Forelimb muscle (tissue), 1 donor: ENCODE data around the gene TMIGD1. TPM values are rescaled to one million over a fixed set of nuclear protein-coding genes. Genes with fewer than 3 reads are reported as not detected.

ENCODE experiments used
- DNase-seq: peaks from one replicate; pipeline ENCODE4 v3.0.0-alpha.2; 2013; ENCODE audit warnings: low read depth
- polyA plus RNA-seq: library from polyadenylated mRNA; unstranded; fragments of 120-200 nt; gene quantifications from one replicate; pipeline ENCODE4 v1.2.1, GENCODE V29; 2013; ENCODE audit not compliant: insufficient read length

The TMIGD1 gene
- polyA plus RNA-seq, 1 donor = not detected

DNA sequence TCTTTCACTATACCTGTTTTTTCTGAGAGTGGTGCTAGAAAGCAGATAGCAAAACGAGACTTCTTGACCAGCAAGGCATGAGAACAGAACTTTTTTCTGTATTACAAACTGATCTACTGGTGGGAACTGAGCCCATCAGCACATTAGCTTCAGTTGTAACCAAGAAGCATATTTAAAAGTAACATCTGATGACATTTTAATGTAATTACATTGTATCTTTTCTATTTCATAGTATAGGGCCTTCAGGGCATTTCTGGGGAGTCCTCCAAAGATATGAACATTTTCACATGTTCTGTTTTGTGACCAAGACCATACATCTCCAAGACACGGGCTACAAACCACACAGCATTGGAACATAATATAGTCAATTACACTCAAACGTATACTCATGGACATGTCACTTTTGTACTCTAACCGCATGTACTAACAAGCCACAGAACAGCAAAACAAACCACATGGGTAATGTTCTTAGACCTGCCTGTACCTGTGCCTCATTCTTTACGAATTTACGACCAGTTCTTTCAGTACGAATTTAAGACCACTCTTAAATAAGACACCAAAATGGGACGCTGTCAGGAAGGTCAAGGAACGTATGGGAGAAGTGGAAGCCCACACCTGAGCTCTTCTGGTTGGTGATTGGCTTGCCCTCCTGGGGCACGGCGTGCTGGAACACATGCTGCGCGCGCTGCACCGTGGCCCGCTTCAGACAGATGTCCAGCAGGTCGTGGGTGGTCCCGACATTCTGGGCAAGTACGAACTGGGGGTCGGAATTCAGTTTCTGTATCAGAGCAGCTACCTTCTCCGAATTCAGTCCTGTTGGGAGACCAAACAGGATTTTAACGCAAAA is 42.9 kb downstream of the TMIGD1 start:
- DNase-seq = no peak

DNA sequence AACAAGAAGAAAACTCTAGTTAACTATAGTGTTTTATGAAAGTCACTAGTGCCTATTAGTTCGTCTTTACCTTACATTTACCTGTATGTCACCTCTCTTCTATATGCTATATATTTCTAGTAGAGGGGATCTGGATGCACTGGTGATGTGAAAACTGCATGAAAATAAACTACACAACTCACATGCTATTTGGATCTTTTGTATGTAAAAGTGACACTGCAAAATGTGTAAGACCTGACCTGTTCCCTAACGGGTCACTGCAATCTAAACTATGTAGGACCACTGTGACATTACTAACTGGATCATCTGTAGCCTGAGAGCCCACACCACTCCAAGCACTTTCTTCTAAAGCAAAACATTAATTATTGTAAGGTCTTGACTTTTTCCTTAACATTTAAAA is 43.8 kb downstream of the TMIGD1 start:
- no peak for DNase-seq

DNA sequence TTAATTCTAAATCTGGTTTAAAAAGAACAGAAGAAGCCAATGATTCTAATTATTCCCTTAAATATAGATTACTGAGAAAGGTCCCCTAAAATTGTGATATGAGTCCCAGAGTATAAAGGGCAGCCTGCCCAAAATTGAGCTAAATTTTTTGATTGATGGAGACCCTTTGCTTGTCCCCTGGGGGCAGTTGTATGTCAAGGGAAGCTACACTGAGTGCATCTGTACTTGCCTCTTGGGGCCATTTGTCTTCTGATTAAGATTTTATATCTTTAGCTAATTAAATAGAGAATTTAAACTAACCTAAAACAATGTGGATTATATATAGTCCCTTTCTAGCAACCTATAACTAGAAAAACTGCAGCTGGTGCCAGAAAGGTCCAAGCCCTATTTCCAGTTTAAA is 54.7 kb downstream of the TMIGD1 start:
- DNase-seq = no peak

DNA sequence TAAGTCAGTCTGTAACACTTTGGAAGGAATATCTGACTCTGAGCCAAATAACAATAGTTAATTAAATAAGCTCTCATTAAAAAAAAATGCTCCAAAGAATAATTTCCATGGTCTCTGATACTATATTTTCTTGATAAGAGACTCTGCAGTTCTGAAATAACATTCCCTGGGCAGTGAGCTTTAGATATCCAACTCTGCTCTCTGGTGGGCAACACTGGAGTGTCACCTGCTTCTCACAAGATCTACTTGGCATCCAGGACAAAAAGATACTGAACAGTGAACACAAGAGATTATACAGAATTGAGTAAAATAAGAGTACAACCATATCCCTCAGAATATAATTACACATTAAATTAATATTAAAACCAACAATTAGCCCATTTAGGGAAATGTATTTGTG is 55.8 kb downstream of the TMIGD1 start:
- no peak for DNase-seq

DNA sequence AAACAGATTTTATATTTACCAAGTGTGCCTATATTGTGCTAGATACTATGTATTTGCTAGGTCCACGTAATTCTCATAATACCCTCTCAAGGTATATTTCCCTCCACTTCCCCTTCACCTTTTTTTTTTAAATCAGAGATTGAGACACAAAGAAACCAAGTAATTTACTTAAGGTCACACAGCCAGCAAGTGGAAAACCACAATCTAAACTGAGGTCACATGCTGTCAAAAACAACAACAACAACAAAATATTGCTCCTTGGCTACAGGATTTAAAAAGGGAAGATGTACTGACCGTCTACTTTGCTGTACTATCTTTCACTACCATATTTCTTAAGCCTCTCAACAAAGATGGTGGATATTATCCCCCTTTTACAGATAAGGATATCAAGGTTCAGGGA is 57.9 kb downstream of the TMIGD1 start:
- DNase-seq = no peak

DNA sequence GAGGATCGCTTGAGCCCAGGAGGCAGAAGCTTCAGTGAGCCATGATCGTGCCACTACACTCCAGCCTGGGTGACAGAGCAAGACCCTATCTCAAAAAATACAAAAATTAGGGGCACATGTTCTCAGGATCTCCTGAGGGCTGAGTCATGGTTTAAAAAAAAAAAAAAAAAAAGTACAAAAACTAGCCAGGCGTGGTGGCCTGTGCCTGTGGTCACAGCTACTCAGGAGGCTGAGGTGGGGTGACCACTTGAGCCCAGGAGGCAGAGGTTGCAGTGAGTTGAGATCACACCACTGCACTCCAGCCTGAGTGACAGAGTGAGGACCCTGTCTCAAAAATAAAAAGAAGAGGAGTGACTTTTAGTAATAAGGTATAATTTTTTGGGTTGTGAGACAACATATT is 59.0 kb downstream of the TMIGD1 start:
- no peak for DNase-seq

DNA sequence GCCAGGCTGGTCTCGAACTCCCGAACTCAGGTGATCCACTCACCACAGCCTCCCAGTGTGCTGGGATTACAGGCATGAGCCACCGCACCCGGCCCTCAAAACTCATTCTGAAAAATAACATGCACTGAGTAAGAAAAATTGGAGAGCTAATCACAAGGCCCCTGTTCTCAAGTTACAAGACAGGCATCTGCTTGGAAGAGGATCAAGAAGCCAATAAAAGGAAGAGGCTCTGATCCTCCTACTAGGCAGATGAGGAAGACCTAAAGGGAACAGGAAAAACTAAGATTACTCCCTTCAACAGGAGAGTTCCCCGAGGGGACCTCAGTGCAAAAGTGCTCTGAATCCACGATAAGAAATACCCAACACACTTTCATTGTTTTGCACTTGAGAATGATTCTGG is 60.5 kb downstream of the TMIGD1 start:
- no peak for DNase-seq

DNA sequence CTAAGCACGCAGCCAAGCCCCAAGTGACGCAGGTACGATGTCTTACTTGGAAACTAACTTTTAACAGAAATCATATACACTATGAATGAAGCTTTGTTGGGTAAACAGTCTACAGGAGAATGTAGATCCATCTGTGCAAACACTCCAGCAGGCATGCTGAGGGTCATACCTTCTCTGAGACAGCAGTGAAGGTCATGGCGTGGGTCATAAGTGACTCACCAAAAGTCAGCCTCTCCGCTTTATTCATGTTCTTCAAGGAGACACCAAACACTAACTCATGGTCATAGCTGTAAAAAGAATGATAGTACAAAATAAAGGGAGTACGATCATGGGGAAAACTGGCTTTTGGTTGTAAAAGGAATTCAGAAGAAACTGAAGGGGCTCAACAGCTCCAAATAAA is 62.8 kb downstream of the TMIGD1 start:
- DNase-seq = no peak

DNA sequence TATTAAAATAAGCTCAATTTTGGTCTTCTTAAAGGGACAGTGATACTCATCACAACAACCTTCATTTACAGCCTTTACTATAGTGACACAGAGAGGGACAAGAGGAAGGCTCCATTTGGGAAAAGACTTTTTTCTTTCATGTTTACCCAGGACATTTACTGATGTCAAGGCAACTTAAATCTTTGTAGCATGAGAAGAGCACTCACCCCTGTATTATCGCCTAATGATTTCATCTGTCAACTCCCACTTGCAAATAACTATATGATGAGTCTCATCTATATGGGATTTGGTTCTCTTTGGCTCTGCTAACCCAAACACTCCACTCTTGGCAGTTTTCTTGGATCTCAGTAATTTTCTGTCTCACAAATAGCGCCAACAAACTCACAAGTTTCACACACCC is 66.2 kb downstream of the TMIGD1 start:
- no peak for DNase-seq

Other genes starting within 250 kb of the TMIGD1 start
- gene NSRP1, start 217.2 kb downstream of the TMIGD1 start, polyA plus RNA-seq = 29.8 TPM
- 0.11 TPM for gene SLC6A4, start 98.4 kb downstream of the TMIGD1 start, polyA plus RNA-seq
- 36.7 TPM for gene BLMH, start 42.1 kb downstream of the TMIGD1 start, polyA plus RNA-seq
- gene CPD, start 44.9 kb upstream of the TMIGD1 start, polyA plus RNA-seq = 22.2 TPM
- 28.3 TPM for gene GOSR1, start 143.4 kb upstream of the TMIGD1 start, polyA plus RNA-seq